ENCODE data around the gene KAT2A.
"Not testable (repeated sequence)": the region's sequence is repeated elsewhere in the genome, so short reads cannot be mapped to it uniquely, and the experiment has no call there.

The KAT2A gene

DNA sequence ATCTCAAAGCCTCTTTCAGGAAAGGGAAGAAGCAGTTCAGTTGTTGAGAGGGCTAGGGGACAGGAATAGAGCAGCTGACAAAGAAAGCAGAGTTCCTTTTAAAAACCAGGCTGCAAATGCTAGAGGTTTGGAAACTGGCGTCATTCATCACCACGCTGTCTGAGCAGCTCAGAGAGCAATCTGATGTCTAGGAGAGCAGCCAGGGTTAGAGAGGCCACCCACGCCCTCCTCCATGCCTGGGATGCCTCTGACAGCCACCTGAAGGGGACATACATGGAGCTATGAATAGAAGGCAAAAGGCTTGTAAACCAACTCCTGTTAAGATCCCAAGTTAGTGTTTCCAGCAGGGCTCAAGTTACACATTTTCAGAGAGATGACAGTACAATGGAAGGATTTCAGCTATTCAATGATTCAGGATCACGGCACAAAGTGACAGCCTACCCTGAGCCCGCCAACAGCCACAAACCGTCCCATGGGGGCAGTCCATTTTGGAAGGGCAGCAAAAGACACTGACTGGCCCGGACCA, 21.3 kb upstream of the KAT2A start:
- Histone ChIP-seq H3K27ac (ENCODE audit: low read depth, low read length) (no peak overlapping the region), H4K20me1 (ENCODE audit: low read depth, low read length) (no peaks in the 10 kb centered on the region; the same call in 1 of the 2 replicates), H3K36me3 (ENCODE audit: low read length) (peaks cover 3% of the 10 kb centered on the region; the same call in 1 of the 2 replicates), H3K9me3 (ENCODE audit: insufficient read depth, low read length) (no peaks in the 10 kb centered on the region), H3K27me3 (ENCODE audit: low read length) (no peaks in the 10 kb centered on the region), H3K4me3 (ENCODE audit: insufficient read depth, low read length, poor library complexity, severe bottlenecking) (no peak overlapping the region), H3F3A (ENCODE audit: insufficient read depth) (no peaks in the 10 kb centered on the region), H3K9me2 (replicated peaks; ENCODE audit: insufficient read depth, low read length) (no peaks in the 10 kb centered on the region), H3K79me2 (ENCODE audit: insufficient read depth, low read length) (peaks cover 77% of the 10 kb centered on the region), H3K9ac (ENCODE audit: low read length) (no peak overlapping the region), H3K4me2 (ENCODE audit: low read depth, low read length, poor library complexity, severe bottlenecking) (no peak overlapping the region), H2AFZ (ENCODE audit: low read depth, low read length, severe bottlenecking) (no peak overlapping the region)
- no peak for TF ChIP-seq EZH2phosphoT487 (conservative IDR thresholded peaks at IDR 0.05; ENCODE audit: low read length)
- TF ChIP-seq, protein P1, sequence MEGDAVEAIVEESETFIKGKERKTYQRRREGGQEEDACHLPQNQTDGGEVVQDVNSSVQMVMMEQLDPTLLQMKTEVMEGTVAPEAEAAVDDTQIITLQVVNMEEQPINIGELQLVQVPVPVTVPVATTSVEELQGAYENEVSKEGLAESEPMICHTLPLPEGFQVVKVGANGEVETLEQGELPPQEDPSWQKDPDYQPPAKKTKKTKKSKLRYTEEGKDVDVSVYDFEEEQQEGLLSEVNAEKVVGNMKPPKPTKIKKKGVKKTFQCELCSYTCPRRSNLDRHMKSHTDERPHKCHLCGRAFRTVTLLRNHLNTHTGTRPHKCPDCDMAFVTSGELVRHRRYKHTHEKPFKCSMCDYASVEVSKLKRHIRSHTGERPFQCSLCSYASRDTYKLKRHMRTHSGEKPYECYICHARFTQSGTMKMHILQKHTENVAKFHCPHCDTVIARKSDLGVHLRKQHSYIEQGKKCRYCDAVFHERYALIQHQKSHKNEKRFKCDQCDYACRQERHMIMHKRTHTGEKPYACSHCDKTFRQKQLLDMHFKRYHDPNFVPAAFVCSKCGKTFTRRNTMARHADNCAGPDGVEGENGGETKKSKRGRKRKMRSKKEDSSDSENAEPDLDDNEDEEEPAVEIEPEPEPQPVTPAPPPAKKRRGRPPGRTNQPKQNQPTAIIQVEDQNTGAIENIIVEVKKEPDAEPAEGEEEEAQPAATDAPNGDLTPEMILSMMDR (IDR thresholded peaks at IDR 0.05; ENCODE audit: insufficient read depth, low read length, poor library complexity, severe bottlenecking): no peak

DNA sequence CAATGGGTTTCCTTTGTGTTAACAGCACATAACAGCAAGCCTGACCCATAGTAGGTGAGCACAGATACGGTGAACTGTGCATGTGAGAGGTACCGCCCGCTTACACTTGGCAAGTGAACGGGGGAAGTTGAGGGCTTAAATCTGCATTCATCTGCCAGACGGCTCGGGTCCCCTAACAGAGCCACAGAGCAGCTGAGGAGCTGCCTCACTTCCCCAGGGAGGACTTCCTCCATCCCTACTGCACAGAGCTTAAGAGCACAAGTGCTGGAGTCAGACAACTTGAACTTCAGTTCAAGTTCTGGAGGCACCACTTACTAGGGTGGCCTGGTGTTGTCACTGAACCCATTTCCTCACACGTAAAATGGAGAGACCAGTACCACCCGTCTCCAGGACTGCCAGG, 20.2 kb upstream of the KAT2A start:
- Histone ChIP-seq H3K9ac (ENCODE audit: low read length) (no peak overlapping the region), H3K27ac (ENCODE audit: low read depth, low read length) (no peak overlapping the region), H3K36me3 (ENCODE audit: low read length) (peaks cover 3% of the 10 kb centered on the region; the same call in 1 of the 2 replicates), H3K9me3 (ENCODE audit: insufficient read depth, low read length) (no peaks in the 10 kb centered on the region), H4K20me1 (ENCODE audit: low read depth, low read length) (no peaks in the 10 kb centered on the region; the same call in 1 of the 2 replicates), H3K79me2 (ENCODE audit: insufficient read depth, low read length) (peaks cover 82% of the 10 kb centered on the region), H3K4me2 (ENCODE audit: low read depth, low read length, poor library complexity, severe bottlenecking) (no peak overlapping the region), H3K9me2 (replicated peaks; ENCODE audit: insufficient read depth, low read length) (no peaks in the 10 kb centered on the region), H3F3A (ENCODE audit: insufficient read depth) (no peaks in the 10 kb centered on the region), H3K4me3 (ENCODE audit: insufficient read depth, low read length, poor library complexity, severe bottlenecking) (no peak overlapping the region), H3K27me3 (ENCODE audit: low read length) (no peaks in the 10 kb centered on the region), H2AFZ (ENCODE audit: low read depth, low read length, severe bottlenecking) (no peak overlapping the region)
- TF ChIP-seq, protein P1 (IDR thresholded peaks at IDR 0.05; ENCODE audit: insufficient read depth, low read length, poor library complexity, severe bottlenecking): no peak
- no peak for TF ChIP-seq EZH2phosphoT487 (conservative IDR thresholded peaks at IDR 0.05; ENCODE audit: low read length)

DNA sequence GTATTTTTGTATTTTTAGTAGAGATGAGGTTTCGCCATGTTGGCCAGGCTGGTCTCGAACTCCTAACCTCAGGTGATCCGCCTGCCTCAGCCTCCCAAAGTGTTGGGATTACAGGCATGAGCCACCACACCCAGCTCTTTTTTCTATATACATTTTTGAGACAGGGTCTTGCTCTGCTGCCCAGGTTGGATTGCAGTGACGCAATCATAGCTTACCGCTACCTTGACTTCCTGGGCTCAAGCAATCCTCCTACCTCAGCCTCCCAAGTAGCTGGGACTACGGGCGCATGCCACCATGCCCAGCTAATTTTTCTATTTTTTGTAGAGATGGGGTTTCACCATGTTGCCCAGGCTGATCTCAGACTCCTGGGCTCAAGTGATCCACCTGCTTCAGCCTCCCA, 19.5 kb upstream of the KAT2A start:
- H2AFZ ChIP-seq (ENCODE audit: low read depth, low read length, severe bottlenecking); H3K27me3 ChIP-seq (ENCODE audit: low read length); H3K9me3 ChIP-seq (ENCODE audit: insufficient read depth, low read length); H3K9ac ChIP-seq (ENCODE audit: low read length); H4K20me1 ChIP-seq (ENCODE audit: low read depth, low read length); H3K9me2 ChIP-seq (replicated peaks; ENCODE audit: insufficient read depth, low read length); H3K36me3 ChIP-seq (ENCODE audit: low read length); H3K4me3 ChIP-seq (ENCODE audit: insufficient read depth, low read length, poor library complexity, severe bottlenecking); H3F3A ChIP-seq (ENCODE audit: insufficient read depth); H3K27ac ChIP-seq (ENCODE audit: low read depth, low read length); H3K4me2 ChIP-seq (ENCODE audit: low read depth, low read length, poor library complexity, severe bottlenecking): not testable (repeated sequence)
- H3K79me2 ChIP-seq (ENCODE audit: insufficient read depth, low read length): peaks cover 82% of the 10 kb centered on the region

DNA sequence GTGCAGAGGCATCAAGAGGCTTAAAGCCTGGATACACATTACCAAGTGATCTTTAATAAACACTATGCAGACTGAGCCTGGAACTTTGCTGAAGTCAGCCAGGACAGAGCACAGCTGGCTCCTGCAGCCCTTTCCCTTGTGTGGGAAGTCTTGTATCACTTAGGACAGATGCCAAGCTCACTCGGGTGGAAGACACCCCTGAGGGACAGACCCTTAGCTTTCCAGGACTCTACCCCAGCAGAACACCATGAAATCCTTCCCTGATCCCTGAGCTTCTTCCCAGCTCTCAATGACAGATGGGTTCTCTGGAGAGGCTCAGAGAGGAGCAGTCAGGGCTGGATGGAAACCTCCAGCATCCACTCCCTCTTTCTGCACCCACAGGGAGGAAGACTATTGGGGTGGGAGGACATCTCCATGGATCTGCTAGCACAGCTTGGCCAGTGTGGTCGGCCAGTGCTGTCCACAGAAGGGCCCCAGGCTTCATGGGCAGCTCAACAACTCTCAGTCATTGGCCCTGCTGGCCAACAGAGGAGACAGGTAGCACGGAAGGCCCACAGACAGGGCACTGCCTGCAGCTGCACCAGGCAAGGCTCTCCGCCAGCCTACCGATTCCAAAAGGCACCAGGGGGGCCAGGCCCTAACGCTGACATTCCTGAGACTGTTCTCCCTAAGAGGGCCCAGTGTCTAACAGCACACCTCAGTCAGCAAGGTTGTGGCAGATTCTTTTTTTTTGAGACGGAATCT, 17.8 kb upstream of the KAT2A start:
- Histone ChIP-seq H3K27me3 (ENCODE audit: low read length) (no peaks in the 10 kb centered on the region), H3K9ac (ENCODE audit: low read length) (no peak overlapping the region), H3K4me2 (ENCODE audit: low read depth, low read length, poor library complexity, severe bottlenecking) (no peak overlapping the region), H3K36me3 (ENCODE audit: low read length) (no peaks in the 10 kb centered on the region), H3K27ac (ENCODE audit: low read depth, low read length) (no peak overlapping the region), H3K4me3 (ENCODE audit: insufficient read depth, low read length, poor library complexity, severe bottlenecking) (no peak overlapping the region), H4K20me1 (ENCODE audit: low read depth, low read length) (peaks cover 2% of the 10 kb centered on the region; the same call in 1 of the 2 replicates), H3K79me2 (ENCODE audit: insufficient read depth, low read length) (peaks cover 82% of the 10 kb centered on the region), H3K9me3 (ENCODE audit: insufficient read depth, low read length) (no peaks in the 10 kb centered on the region), H3K9me2 (replicated peaks; ENCODE audit: insufficient read depth, low read length) (no peaks in the 10 kb centered on the region), H3F3A (ENCODE audit: insufficient read depth) (peaks cover 7% of the 10 kb centered on the region), H2AFZ (ENCODE audit: low read depth, low read length, severe bottlenecking) (no peak overlapping the region)
- TF ChIP-seq, protein P1 (IDR thresholded peaks at IDR 0.05; ENCODE audit: insufficient read depth, low read length, poor library complexity, severe bottlenecking): no peak
- TF ChIP-seq EZH2phosphoT487 (conservative IDR thresholded peaks at IDR 0.05; ENCODE audit: low read length): no peak
